Right lung (tissue), 10 donors: Measurements from ENCODE around the gene NBDY. TPM values are rescaled to one million over a fixed set of nuclear protein-coding genes. Genes with fewer than 3 reads are reported as not detected.
A peak's percentile ranks its signal among the peaks of the same experiment; 100 is the strongest.
"Not testable (repeated sequence)": the region's sequence is repeated elsewhere in the genome, so short reads cannot be mapped to it uniquely, and the experiment has no call there.

Experiments used
- DNase-seq, 2 donors: peaks; one replicate each; pipeline ENCODE4 v3.0.0-alpha.2; 2013
- long read RNA-seq, 8 donors: transcript quantifications; one replicate each; lab custom pipeline, GENCODE V29; 2026
- polyA plus RNA-seq, 5 donors: library from polyadenylated mRNA; unstranded; fragments of 120-200 nt; gene quantifications; one replicate each; pipeline versions ENCODE4 v1.2.1 to v1.2.3, GENCODE V29; 2013; ENCODE audit warnings: inconsistent platforms in 1 of 5, low replicate concordance in 1 of 5; ENCODE audit not compliant: insufficient read length in 5 of 5, insufficient read depth in 1 of 5

NBDY gene
- 10 to 100 TPM; 73.6 to 77.9 (median 77.2) TPM for polyA plus RNA-seq
- long read RNA-seq, donor 1, transcript NBDY-201 (3 exons, 1,529 nt) = major isoform, 59 of 71 reads
- long read RNA-seq, donor 1, partial matches to known transcripts = 12 of 71 reads
- long read RNA-seq, donor 1, other reads (novel, unspliced or antisense) = 0 of 71 reads
- long read RNA-seq, donor 2, transcript NBDY-201 (3 exons, 1,529 nt) = major isoform, 40 of 40 reads
- long read RNA-seq, donor 2, partial matches to known transcripts = 0 of 40 reads
- long read RNA-seq, donor 2, other reads (novel, unspliced or antisense) = 0 of 40 reads
- long read RNA-seq, donor 3, transcript NBDY-201 (3 exons, 1,529 nt) = major isoform, 57 of 74 reads
- long read RNA-seq, donor 3, partial matches to known transcripts = 16 of 74 reads
- long read RNA-seq, donor 3, other reads (novel, unspliced or antisense) = 0 of 74 reads
- long read RNA-seq, donor 4, transcript NBDY-201 (3 exons, 1,529 nt) = major isoform, 31 of 36 reads
- long read RNA-seq, donor 4, partial matches to known transcripts = 5 of 36 reads
- long read RNA-seq, donor 4, other reads (novel, unspliced or antisense) = 0 of 36 reads
- long read RNA-seq, donor 5, transcript NBDY-201 (3 exons, 1,529 nt) = major isoform, 68 of 76 reads
- long read RNA-seq, donor 5, partial matches to known transcripts = 7 of 76 reads
- long read RNA-seq, donor 5, other reads (novel, unspliced or antisense) = 0 of 76 reads
- long read RNA-seq, donor 6, transcript NBDY-201 (3 exons, 1,529 nt) = major isoform, 69 of 70 reads
- long read RNA-seq, donor 6, partial matches to known transcripts = 0 of 70 reads
- long read RNA-seq, donor 6, other reads (novel, unspliced or antisense) = 0 of 70 reads
- long read RNA-seq, donor 7, transcript NBDY-201 (3 exons, 1,529 nt) = major isoform, 47 of 47 reads
- long read RNA-seq, donor 7, partial matches to known transcripts = 0 of 47 reads
- long read RNA-seq, donor 7, other reads (novel, unspliced or antisense) = 0 of 47 reads
- long read RNA-seq, donor 8, transcript NBDY-201 (3 exons, 1,529 nt) = major isoform, 17 of 17 reads
- long read RNA-seq, donor 8, partial matches to known transcripts = 0 of 17 reads
- long read RNA-seq, donor 8, other reads (novel, unspliced or antisense) = 0 of 17 reads

- peak; percentile 49 to 57 for DNase-seq
These were observed at the start of gene NBDY for GRCh38 chrX:56729152-56729850. NBDY (plus strand) TSS chrX:56729243; CDS start chrX:56729354, 111 bp downstream.

- DNase-seq = not testable (repeated sequence)
These were observed 24.5 kb upstream of the NBDY start for GRCh38 chrX:56704530-56704929.

GRCh38 chrX:56726605-56727004 lies 2.4 kb upstream of the NBDY start:
- peak; percentile 15 to 28 for DNase-seq

- no peak for DNase-seq
These were observed 1.5 kb upstream of the NBDY start for GRCh38 chrX:56727531-56727930.

- DNase-seq = peak in 1 of 2 donors; percentile 5
These were observed 722 bp upstream of the NBDY start for GRCh38 chrX:56728321-56728720.

GRCh38 chrX:56728752-56729151 lies 291 bp upstream of the NBDY start:
- DNase-seq = peak; percentile 14 to 20

- peak; percentile 4 to 11 for DNase-seq
These were observed 4.5 kb downstream of the NBDY start for GRCh38 chrX:56733459-56734046.

- no peak for DNase-seq
These were observed 7.2 kb downstream of the NBDY start for GRCh38 chrX:56736219-56736618.

GRCh38 chrX:56738670-56739069 lies 9.6 kb downstream of the NBDY start:
- no peak for DNase-seq

- no peak for DNase-seq
These were observed 16.0 kb downstream of the NBDY start for GRCh38 chrX:56744996-56745395.

- no peak for DNase-seq
These were observed 18.0 kb downstream of the NBDY start for GRCh38 chrX:56746996-56747395.

GRCh38 chrX:56751071-56751470 lies 22.0 kb downstream of the NBDY start:
- no peak for DNase-seq

GRCh38 chrX:56757327-56757726 lies 28.3 kb downstream of the NBDY start:
- DNase-seq = no peak

GRCh38 chrX:56758456-56758855 lies 29.4 kb downstream of the NBDY start:
- no peak for DNase-seq

GRCh38 chrX:56759736-56760409 lies 30.8 kb downstream of the NBDY start:
- no peak for DNase-seq

GRCh38 chrX:56760410-56761124 lies 31.5 kb downstream of the NBDY start:
- not testable (repeated sequence) for DNase-seq

GRCh38 chrX:56761167-56761566 lies 32.1 kb downstream of the NBDY start:
- no peak for DNase-seq

- no peak for DNase-seq
These were observed 33.2 kb downstream of the NBDY start for GRCh38 chrX:56762220-56762619.

GRCh38 chrX:56762707-56763555 lies 33.9 kb downstream of the NBDY start:
- no peak for DNase-seq
